ENCODE measurements around the gene SLC25A46. TPM values are rescaled to one million over a fixed set of nuclear protein-coding genes. Genes with fewer than 3 reads are reported as not detected.

Gene SLC25A46
- total and polyA plus RNA-seq, 9 of the 15 experiments (the other 6 are each of a cell fraction or from before 2014, with no cell fraction given): 7.8 to 47.3 (median 31.8) TPM

DNA sequence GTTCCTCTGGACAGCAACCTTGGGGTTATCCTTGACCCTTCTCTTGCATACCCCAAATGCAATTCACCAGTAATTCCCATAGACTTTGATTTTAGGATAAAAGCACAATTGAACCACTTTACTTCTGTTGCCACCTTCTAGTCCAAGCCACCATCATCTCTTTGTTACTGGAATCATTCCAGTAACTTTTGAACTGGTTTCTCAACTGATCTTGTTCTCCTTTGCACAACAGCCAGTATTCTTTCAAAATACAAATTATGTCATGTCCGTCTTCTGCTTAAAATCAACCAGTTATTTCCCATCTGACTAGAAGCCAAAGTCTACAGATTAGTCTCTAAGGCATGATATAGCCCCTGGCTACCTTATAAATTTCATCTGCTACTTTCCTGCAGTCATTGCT lies 21.4 kb downstream of the SLC25A46 start (continued):
- TF ChIP-seq, protein P1, sequence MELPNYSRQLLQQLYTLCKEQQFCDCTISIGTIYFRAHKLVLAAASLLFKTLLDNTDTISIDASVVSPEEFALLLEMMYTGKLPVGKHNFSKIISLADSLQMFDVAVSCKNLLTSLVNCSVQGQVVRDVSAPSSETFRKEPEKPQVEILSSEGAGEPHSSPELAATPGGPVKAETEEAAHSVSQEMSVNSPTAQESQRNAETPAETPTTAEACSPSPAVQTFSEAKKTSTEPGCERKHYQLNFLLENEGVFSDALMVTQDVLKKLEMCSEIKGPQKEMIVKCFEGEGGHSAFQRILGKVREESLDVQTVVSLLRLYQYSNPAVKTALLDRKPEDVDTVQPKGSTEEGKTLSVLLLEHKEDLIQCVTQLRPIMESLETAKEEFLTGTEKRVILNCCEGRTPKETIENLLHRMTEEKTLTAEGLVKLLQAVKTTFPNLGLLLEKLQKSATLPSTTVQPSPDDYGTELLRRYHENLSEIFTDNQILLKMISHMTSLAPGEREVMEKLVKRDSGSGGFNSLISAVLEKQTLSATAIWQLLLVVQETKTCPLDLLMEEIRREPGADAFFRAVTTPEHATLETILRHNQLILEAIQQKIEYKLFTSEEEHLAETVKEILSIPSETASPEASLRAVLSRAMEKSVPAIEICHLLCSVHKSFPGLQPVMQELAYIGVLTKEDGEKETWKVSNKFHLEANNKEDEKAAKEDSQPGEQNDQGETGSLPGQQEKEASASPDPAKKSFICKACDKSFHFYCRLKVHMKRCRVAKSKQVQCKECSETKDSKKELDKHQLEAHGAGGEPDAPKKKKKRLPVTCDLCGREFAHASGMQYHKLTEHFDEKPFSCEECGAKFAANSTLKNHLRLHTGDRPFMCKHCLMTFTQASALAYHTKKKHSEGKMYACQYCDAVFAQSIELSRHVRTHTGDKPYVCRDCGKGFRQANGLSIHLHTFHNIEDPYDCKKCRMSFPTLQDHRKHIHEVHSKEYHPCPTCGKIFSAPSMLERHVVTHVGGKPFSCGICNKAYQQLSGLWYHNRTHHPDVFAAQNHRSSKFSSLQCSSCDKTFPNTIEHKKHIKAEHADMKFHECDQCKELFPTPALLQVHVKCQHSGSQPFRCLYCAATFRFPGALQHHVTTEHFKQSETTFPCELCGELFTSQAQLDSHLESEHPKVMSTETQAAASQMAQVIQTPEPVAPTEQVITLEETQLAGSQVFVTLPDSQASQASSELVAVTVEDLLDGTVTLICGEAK (IDR thresholded peaks at IDR 0.05): no peak
- TF ChIP-seq, protein P1 (CRISPR knock-in tag; IDR thresholded peaks at IDR 0.05): no peak
- TF ChIP-seq NFE2 (IDR thresholded peaks at IDR 0.05; ENCODE audit: low read depth) (no peak), XRCC4 (IDR thresholded peaks at IDR 0.05; ENCODE audit: extremely low read depth, insufficient read depth, insufficient read length) (no peak), ZNF668 (CRISPR knock-in tag; IDR thresholded peaks at IDR 0.05) (no peak), SIN3B (IDR thresholded peaks at IDR 0.05; ENCODE audit: low read depth) (no peak), ZFPM2 (CRISPR knock-in tag; IDR thresholded peaks at IDR 0.05) (no peak), NR4A1 (CRISPR knock-in tag; IDR thresholded peaks at IDR 0.05) (no peak), NR4A1 (tag; IDR thresholded peaks at IDR 0.05) (no peak), GATAD2A (IDR thresholded peaks at IDR 0.05) (no peak), MTA3 (IDR thresholded peaks at IDR 0.05; ENCODE audit: borderline replicate concordance) (no peak), GABPB2 (CRISPR knock-in tag; conservative IDR thresholded peaks at IDR 0.05) (no peak), ZNF12 (CRISPR knock-in tag; IDR thresholded peaks at IDR 0.05) (no peak)

All from K562 (cell line).